Activated T-cell treated with anti-CD3 and anti-CD28 coated beads for 48 hours (primary cell): ENCODE data around the gene PLEK.
"Not testable (repeated sequence)": the region's sequence is repeated elsewhere in the genome, so short reads cannot be mapped to it uniquely, and the experiment has no call there.

Experiments
- DNase-seq: peaks from one replicate; pipeline ENCODE4 v3.0.0-alpha.2; 2020; ENCODE audit warnings: low read depth

Gene PLEK

GRCh38 chr2:68365087-68365486 lies at the start of gene PLEK:
TSS of gene PLEK (plus strand) at chr2:68365282. CDS start at chr2:68365352, 70 bp downstream.
- no peak for DNase-seq

- DNase-seq: no peak
These were observed 49.0 kb upstream of the PLEK start for GRCh38 chr2:68316111-68316510.

- no peak for DNase-seq
These were observed 46.8 kb upstream of the PLEK start for GRCh38 chr2:68317971-68318913.

GRCh38 chr2:68318914-68319397 lies 46.1 kb upstream of the PLEK start:
- DNase-seq: no peak

- DNase-seq: no peak
These were observed 45.5 kb upstream of the PLEK start, which contains the start of gene CNRIP1 for GRCh38 chr2:68319398-68320117. TSS of gene CNRIP1 (minus strand) at chr2:68319949. CDS start at chr2:68319400, 549 bp downstream.

GRCh38 chr2:68320118-68320641 lies 44.9 kb upstream of the PLEK start:
- no peak for DNase-seq

GRCh38 chr2:68325056-68325455 lies 40.0 kb upstream of the PLEK start:
- DNase-seq: no peak

GRCh38 chr2:68328901-68329300 lies 36.2 kb upstream of the PLEK start:
- DNase-seq: no peak

- DNase-seq: no peak
These were observed 34.4 kb upstream of the PLEK start for GRCh38 chr2:68330691-68331090.

GRCh38 chr2:68333009-68333408 lies 32.1 kb upstream of the PLEK start:
- no peak for DNase-seq

GRCh38 chr2:68333931-68334330 lies 31.2 kb upstream of the PLEK start:
- no peak for DNase-seq

- DNase-seq: no peak
These were observed 28.9 kb upstream of the PLEK start for GRCh38 chr2:68336192-68336591.

- no peak for DNase-seq
These were observed 24.6 kb upstream of the PLEK start for GRCh38 chr2:68340226-68341061.

GRCh38 chr2:68341062-68341329 lies 24.1 kb upstream of the PLEK start:
- no peak for DNase-seq

- no peak for DNase-seq
These were observed 23.5 kb upstream of the PLEK start for GRCh38 chr2:68341583-68341982.

- no peak for DNase-seq
These were observed 22.6 kb upstream of the PLEK start for GRCh38 chr2:68342470-68342869.

GRCh38 chr2:68344031-68344430 lies 21.1 kb upstream of the PLEK start:
- no peak for DNase-seq

GRCh38 chr2:68345129-68345875 lies 19.8 kb upstream of the PLEK start:
- DNase-seq: no peak

GRCh38 chr2:68349091-68349490 lies 16.0 kb upstream of the PLEK start:
- not testable (repeated sequence) for DNase-seq

- no peak for DNase-seq
These were observed 13.1 kb upstream of the PLEK start for GRCh38 chr2:68351997-68352396.
